Activated CD8-positive, alpha-beta T cell treated with anti-CD3 and anti-CD28 coated beads for 36 hours (primary cell): ENCODE measurements around the gene SERPINA4. TPM values are rescaled to one million over a fixed set of nuclear protein-coding genes. Genes with fewer than 3 reads are reported as not detected.
"Not testable (repeated sequence)": the region's sequence is repeated elsewhere in the genome, so short reads cannot be mapped to it uniquely, and the experiment has no call there.

Source experiments
- ATAC-seq: fragments of 200-7000 bp; cut with Tn5 transposase; one replicate; pipeline ENCODE4 v1.10.0; 2021; ENCODE audit warnings: mild to moderate bottlenecking, moderate library complexity
- CTCF ChIA-PET: fragments of 350-600 bp; sonication (Branson Sonifier 250); formaldehyde crosslinking; loops from one replicate; lab custom pipeline; 2021; ENCODE audit warnings: antibody characterized with exemption; lab: Charles Lee
- POLR2A ChIA-PET: fragments of 350-600 bp; sonication (Branson Sonifier 250); formaldehyde crosslinking; loops from one replicate; lab custom pipeline; 2021; ENCODE audit warnings: antibody characterized with exemption; lab: Charles Lee
- DNase-seq: peaks from one replicate; pipeline ENCODE4 v3.0.0-alpha.2; 2020
- H3K27ac Mint-ChIP-seq: one replicate; pipeline ENCODE4 v1.8.0; 2021; ENCODE audit warnings: mild to moderate bottlenecking, mixed read lengths
- H3K27me3 Mint-ChIP-seq: one replicate; pipeline ENCODE4 v1.8.0; 2021; ENCODE audit warnings: mixed read lengths
- H3K36me3 Mint-ChIP-seq: one replicate; pipeline ENCODE4 v1.8.0; 2021; ENCODE audit warnings: low read depth, mixed read lengths
- H3K4me1 Mint-ChIP-seq: one replicate; pipeline ENCODE4 v1.8.0; 2021; ENCODE audit warnings: low read depth, mixed read lengths
- H3K4me3 Mint-ChIP-seq: one replicate; pipeline ENCODE4 v1.8.0; 2021; ENCODE audit warnings: mild to moderate bottlenecking, moderate library complexity, mixed read lengths
- H3K9me3 Mint-ChIP-seq: one replicate; pipeline ENCODE4 v1.8.0; 2021; ENCODE audit warnings: mixed read lengths
- CTCF ChIP-seq: fragments of 200-600 bp; IDR thresholded peaks from one replicate; pipeline ENCODE4 v1.8.0; 2022; ENCODE audit warnings: antibody characterized with exemption, mild to moderate bottlenecking
- intact Hi-C: fragments of 100-400 bp; cut with micrococcal nuclease; formaldehyde crosslinking; loops from one replicate; pipeline ENCODE4 v1.10.0; 2022
- total RNA-seq, 2 experiments: library from RNA; stranded (reverse); gene quantifications; one replicate each; pipeline ENCODE4 v1.2.3, GENCODE V29; 2021

The SERPINA4 gene
- total RNA-seq, 2 experiments from 2014 or later, result not detected

GRCh38 chr14:94602722-94603121 is 41.5 kb downstream of the SERPINA4 start:
- no peak for DNase-seq
- ChIA-PET POLR2A (no interaction called here), CTCF (no interaction called here)
- Mint-ChIP-seq H3K4me1 (no peaks in the 10 kb centered on the region), H3K27ac (no peak overlapping the region), H3K9me3 (no peaks in the 10 kb centered on the region), H3K36me3 (no peaks in the 10 kb centered on the region), H3K27me3 (peaks cover 3% of the 10 kb centered on the region), H3K4me3 (no peak overlapping the region)
- no peak for TF ChIP-seq CTCF
- ATAC-seq, result no peak
- intact Hi-C loops, result no loop called here

- ATAC-seq (no peak), DNase-seq (no peak)
- Mint-ChIP-seq H3K27me3 (peaks cover 3% of the 10 kb centered on the region), H3K27ac (no peak overlapping the region), H3K36me3 (no peaks in the 10 kb centered on the region), H3K9me3 (peaks cover 4% of the 10 kb centered on the region), H3K4me1 (no peaks in the 10 kb centered on the region), H3K4me3 (no peak overlapping the region)
- ChIA-PET POLR2A (no interaction called here), CTCF (no interaction called here)
- intact Hi-C loops, result no loop called here
- no peak for TF ChIP-seq CTCF
Observed at GRCh38 chr14:94605361-94605760, 44.1 kb downstream of the SERPINA4 start.

- H3K4me3 Mint-ChIP-seq, H3K4me1 Mint-ChIP-seq, H3K36me3 Mint-ChIP-seq, H3K9me3 Mint-ChIP-seq, CTCF ChIA-PET, H3K27ac Mint-ChIP-seq, intact Hi-C loops, ATAC-seq, POLR2A ChIA-PET, H3K27me3 Mint-ChIP-seq, DNase-seq: not testable (repeated sequence)
Observed at GRCh38 chr14:94608966-94609365, 47.7 kb downstream of the SERPINA4 start.

GRCh38 chr14:94611179-94611578 is 49.9 kb downstream of the SERPINA4 start:
- no peak for ATAC-seq
- Mint-ChIP-seq H3K9me3 (peaks cover 4% of the 10 kb centered on the region), H3K4me1 (no peaks in the 10 kb centered on the region), H3K36me3 (no peaks in the 10 kb centered on the region), H3K4me3 (no peak overlapping the region), H3K27ac (no peak overlapping the region), H3K27me3 (no peaks in the 10 kb centered on the region)
- ChIA-PET CTCF (no interaction called here), POLR2A (no interaction called here)
- intact Hi-C loops, result no loop called here
- no peak for TF ChIP-seq CTCF
- no peak for DNase-seq

- POLR2A ChIA-PET, result no interaction called here
- H3K27ac Mint-ChIP-seq, result no peak within 1 kb of the TSS
- no peak for ATAC-seq
- intact Hi-C loops, result no loop called here
- CTCF ChIA-PET, result interaction anchor here (0.5 to 0.7 kb wide), 2 partner anchors 30 to 169 kb away, joined by 3 to 5 read pairs; no protein-coding TSS in a partner anchor
- H3K9me3 Mint-ChIP-seq, result peaks cover 4% of the 10 kb centered on the region
- no peak for TF ChIP-seq CTCF
- H3K4me3 Mint-ChIP-seq, result no peak within 1 kb of the TSS
- no peaks in the 10 kb centered on the region for H3K4me1 Mint-ChIP-seq
- no peaks in the 10 kb centered on the region for H3K27me3 Mint-ChIP-seq
- no peak for DNase-seq
- H3K36me3 Mint-ChIP-seq, result no peaks in the 10 kb centered on the region
Observed at GRCh38 chr14:94612174-94612573, 50.9 kb downstream of the SERPINA4 start, which contains the start of gene SERPINA3. SERPINA3 (plus strand) TSS chr14:94612391; CDS start chr14:94614442, 2,051 bp downstream.
